ENCODE results near the gene PIGA. TPM values are rescaled to one million over a fixed set of nuclear protein-coding genes. Genes with fewer than 3 reads are reported as not detected.

The PIGA gene, protein sequence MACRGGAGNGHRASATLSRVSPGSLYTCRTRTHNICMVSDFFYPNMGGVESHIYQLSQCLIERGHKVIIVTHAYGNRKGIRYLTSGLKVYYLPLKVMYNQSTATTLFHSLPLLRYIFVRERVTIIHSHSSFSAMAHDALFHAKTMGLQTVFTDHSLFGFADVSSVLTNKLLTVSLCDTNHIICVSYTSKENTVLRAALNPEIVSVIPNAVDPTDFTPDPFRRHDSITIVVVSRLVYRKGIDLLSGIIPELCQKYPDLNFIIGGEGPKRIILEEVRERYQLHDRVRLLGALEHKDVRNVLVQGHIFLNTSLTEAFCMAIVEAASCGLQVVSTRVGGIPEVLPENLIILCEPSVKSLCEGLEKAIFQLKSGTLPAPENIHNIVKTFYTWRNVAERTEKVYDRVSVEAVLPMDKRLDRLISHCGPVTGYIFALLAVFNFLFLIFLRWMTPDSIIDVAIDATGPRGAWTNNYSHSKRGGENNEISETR
- 10.3 and 12.2 TPM in 2 replicates for total RNA-seq
- long read RNA-seq, transcript PIGA-201 (6 exons, 3,652 nt), result major isoform, 9 of 20 reads
- long read RNA-seq, partial matches to known transcripts, result 1 of 20 reads
- long read RNA-seq, other reads (novel, unspliced or antisense), result 2 of 20 reads

DNA sequence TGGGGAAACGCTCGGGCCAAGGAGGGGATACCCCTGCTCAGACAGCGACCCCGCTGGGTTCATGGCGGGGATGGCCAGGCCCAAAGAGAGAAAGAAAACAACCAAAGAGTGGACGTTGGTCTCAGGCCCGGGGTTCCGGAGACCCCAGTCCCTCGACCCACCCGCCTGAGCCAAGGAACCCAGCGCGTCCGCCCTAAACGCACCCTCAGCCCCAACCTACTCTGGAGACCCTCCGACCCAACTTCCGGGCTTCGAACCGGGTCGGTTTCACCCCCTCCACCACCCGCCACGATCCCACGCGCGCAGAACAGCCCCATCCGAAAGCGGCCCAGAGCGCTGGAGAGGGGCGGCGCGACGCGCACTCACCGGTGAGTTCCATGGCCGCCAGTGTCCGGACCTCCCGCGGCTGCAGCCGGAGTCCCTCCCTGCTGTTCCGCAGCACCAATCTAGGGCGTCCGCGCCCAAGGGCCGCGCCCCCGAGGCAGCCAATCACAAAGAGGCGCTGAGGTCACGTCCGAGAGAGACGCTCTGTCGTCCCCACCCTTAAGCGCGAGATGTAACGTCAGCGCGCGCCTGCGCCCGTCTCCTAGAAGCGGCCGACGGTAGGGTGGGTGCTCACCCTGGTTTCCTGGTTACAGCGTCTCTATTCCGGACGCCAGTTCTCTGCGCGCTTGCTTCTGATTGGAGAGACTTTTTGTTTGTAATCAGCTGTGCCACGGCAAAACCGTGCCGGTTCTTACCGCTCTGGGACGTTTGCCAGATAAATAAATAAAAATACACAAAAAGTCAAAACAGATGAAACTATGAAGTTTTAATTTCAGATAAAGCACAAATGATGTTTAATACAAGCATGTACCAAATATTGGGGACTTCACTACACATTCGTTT, at the start of gene PIGA:
TSS of gene PIGA (minus strand) at position 389 of the 888 bp plus-strand sequence. CDS start 3,593 bp downstream, outside the sequence.
- H3K27me3 Mint-ChIP-seq (ENCODE audit: unreplicated experiment), result peaks cover 4% of the 10 kb centered on the region
- no peaks in the 10 kb centered on the region for H3K9me3 Mint-ChIP-seq (ENCODE audit: unreplicated experiment)
- H3K4me3 Mint-ChIP-seq (ENCODE audit: unreplicated experiment), result peak within 1 kb of the TSS; percentile 90
- H3K36me3 Mint-ChIP-seq (ENCODE audit: unreplicated experiment), result no peaks in the 10 kb centered on the region
- peak; percentile 97 for DNase-seq (ENCODE audit: extremely low spot score, unreplicated experiment)
- peaks cover 4% of the 10 kb centered on the region for H3K4me1 Mint-ChIP-seq (ENCODE audit: unreplicated experiment)
- H3K27ac Mint-ChIP-seq (ENCODE audit: unreplicated experiment), result peak within 1 kb of the TSS; percentile 91
- TF ChIP-seq, protein P1, sequence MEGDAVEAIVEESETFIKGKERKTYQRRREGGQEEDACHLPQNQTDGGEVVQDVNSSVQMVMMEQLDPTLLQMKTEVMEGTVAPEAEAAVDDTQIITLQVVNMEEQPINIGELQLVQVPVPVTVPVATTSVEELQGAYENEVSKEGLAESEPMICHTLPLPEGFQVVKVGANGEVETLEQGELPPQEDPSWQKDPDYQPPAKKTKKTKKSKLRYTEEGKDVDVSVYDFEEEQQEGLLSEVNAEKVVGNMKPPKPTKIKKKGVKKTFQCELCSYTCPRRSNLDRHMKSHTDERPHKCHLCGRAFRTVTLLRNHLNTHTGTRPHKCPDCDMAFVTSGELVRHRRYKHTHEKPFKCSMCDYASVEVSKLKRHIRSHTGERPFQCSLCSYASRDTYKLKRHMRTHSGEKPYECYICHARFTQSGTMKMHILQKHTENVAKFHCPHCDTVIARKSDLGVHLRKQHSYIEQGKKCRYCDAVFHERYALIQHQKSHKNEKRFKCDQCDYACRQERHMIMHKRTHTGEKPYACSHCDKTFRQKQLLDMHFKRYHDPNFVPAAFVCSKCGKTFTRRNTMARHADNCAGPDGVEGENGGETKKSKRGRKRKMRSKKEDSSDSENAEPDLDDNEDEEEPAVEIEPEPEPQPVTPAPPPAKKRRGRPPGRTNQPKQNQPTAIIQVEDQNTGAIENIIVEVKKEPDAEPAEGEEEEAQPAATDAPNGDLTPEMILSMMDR (IDR thresholded peaks at IDR 0.05), result no peak

DNA sequence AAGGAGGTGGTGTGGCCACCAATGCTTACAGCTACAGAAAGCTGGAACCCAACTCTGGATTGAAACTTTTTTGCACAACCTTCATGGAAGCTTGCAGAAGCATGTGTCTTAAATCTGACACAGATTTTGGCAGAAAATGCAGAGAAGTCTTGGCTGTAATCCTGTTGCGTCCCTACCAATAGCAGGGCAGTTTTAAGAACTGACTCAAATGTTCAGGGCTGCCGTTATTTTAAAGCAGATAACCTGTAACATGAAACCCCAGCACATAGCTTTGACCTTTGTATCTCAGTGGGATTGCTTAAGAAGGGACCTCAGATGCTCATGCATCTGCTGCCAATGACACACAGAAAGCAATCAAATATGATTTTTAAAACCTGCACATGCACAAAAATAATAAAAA, 49.0 kb upstream of the PIGA start, which contains the start of gene VEGFD:
TSS of gene VEGFD (minus strand) at position 110 of the 400 bp plus-strand sequence. CDS start 467 bp downstream, outside the sequence.
- Mint-ChIP-seq H3K27me3 (ENCODE audit: unreplicated experiment) (no peaks in the 10 kb centered on the region), H3K9me3 (ENCODE audit: unreplicated experiment) (no peaks in the 10 kb centered on the region), H3K27ac (ENCODE audit: unreplicated experiment) (no peak within 1 kb of the TSS), H3K4me1 (ENCODE audit: unreplicated experiment) (no peaks in the 10 kb centered on the region), H3K36me3 (ENCODE audit: unreplicated experiment) (peaks cover 4% of the 10 kb centered on the region), H3K4me3 (ENCODE audit: unreplicated experiment) (no peak within 1 kb of the TSS)
- TF ChIP-seq, protein P1 (IDR thresholded peaks at IDR 0.05), result no peak
- DNase-seq (ENCODE audit: extremely low spot score, unreplicated experiment), result no peak

DNA sequence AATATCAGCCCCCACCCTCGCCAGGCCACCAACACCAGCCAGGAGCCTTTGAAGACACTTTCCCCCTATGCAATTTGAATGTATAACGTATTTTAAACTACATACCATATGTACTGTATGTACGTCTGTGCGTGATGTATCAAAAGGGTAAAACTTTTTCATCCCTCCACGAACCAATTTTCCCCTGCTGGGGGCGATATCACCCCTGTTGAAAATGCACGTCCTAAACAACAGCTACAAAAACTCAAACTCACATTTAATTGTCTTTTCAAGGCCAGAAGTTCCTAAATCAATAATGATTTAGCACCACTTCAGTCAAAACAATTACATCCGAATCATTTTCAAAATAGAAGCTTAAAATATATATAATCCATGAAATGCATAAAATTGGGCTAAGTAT, 47.5 kb upstream of the PIGA start:
- no peaks in the 10 kb centered on the region for H3K9me3 Mint-ChIP-seq (ENCODE audit: unreplicated experiment)
- H3K4me3 Mint-ChIP-seq (ENCODE audit: unreplicated experiment), result no peak overlapping the region
- TF ChIP-seq, protein P1 (IDR thresholded peaks at IDR 0.05), result no peak
- H3K36me3 Mint-ChIP-seq (ENCODE audit: unreplicated experiment), result peaks cover 4% of the 10 kb centered on the region
- no peaks in the 10 kb centered on the region for H3K27me3 Mint-ChIP-seq (ENCODE audit: unreplicated experiment)
- DNase-seq (ENCODE audit: extremely low spot score, unreplicated experiment), result no peak
- H3K4me1 Mint-ChIP-seq (ENCODE audit: unreplicated experiment), result no peaks in the 10 kb centered on the region
- H3K27ac Mint-ChIP-seq (ENCODE audit: unreplicated experiment), result no peak overlapping the region

DNA sequence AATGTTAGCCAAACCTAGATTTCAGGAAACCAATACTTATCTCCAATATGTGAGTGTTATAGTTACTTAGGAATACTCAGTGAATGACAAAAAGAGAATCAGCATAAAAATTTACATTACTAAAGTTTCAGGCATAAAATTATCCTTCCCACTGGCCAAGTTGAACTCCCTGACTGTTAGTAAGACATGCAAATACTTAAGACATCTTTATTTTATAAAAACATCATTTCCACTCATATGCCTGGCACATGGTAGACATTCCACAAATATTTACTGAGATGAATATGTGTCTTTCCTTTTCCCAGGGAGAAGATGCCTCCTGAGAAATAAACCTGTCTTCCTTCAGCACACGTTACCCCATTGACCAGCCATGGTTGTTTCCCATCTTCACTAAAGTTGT, 41.6 kb upstream of the PIGA start:
- no peak overlapping the region for H3K4me3 Mint-ChIP-seq (ENCODE audit: unreplicated experiment)
- no peaks in the 10 kb centered on the region for H3K36me3 Mint-ChIP-seq (ENCODE audit: unreplicated experiment)
- no peak overlapping the region for H3K27ac Mint-ChIP-seq (ENCODE audit: unreplicated experiment)
- peaks cover 4% of the 10 kb centered on the region for H3K9me3 Mint-ChIP-seq (ENCODE audit: unreplicated experiment)
- peaks cover 11% of the 10 kb centered on the region for H3K4me1 Mint-ChIP-seq (ENCODE audit: unreplicated experiment)
- H3K27me3 Mint-ChIP-seq (ENCODE audit: unreplicated experiment), result no peaks in the 10 kb centered on the region
- TF ChIP-seq, protein P1 (IDR thresholded peaks at IDR 0.05), result no peak
- DNase-seq (ENCODE audit: extremely low spot score, unreplicated experiment), result no peak

Measured in osteocyte (in vitro differentiated cells).